ENCODE results near the gene HAX1. TPM values are rescaled to one million over a fixed set of nuclear protein-coding genes. Genes with fewer than 3 reads are reported as not detected.
"Not testable (repeated sequence)": the region's sequence is repeated elsewhere in the genome, so short reads cannot be mapped to it uniquely, and the experiment has no call there.

Gene HAX1
- total RNA-seq, 2 experiments from 2014 or later: 110 to 119 TPM

DNA sequence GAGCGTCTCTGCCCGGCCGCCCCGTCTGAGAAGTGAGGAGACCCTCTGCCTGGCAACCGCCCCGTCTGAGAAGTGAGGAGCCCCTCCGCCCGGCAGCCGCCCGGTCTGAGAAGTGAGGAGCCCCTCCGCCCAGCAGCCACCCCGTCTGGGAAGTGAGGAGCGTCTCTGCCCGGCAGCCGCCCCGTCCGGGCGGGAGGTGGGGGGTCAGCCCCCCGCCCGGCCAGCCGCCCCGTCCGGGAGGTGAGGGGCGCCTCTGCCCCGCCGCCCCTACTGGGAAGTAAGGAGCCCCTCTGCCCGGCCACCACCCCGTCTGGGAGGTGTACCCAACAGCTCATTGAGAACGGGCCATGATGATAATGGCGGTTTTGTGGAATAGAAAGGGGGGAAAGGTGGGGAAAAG lies 15.2 kb downstream of the HAX1 start:
- ATAC-seq; H3K36me3 Mint-ChIP-seq (ENCODE audit: low read depth); H3K9me3 Mint-ChIP-seq (ENCODE audit: insufficient read depth); H3K27ac Mint-ChIP-seq; POLR2A ChIA-PET; CTCF ChIA-PET; H3K4me1 Mint-ChIP-seq (ENCODE audit: low read depth); H3K4me3 Mint-ChIP-seq; DNase-seq; H3K27me3 Mint-ChIP-seq (ENCODE audit: low read depth): not testable (repeated sequence)

DNA sequence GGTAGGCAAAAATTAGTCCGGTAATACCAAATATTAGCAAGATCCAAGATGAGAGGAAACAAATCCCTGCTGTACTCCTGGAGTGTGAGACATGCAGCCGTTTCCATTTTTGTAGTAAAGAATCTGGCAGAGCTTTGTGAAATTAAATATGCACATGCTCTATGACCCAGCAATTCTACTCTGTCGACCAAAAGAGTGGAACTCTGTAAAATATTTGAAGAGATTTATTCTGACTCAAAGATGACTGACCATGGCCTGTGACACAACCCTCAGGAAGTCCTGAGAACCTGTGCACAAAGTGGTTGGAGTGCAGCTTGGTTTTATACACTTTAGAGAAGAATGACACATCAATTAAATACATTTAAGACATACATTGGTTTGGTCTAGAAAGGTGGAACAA lies 16.2 kb downstream of the HAX1 start:
- no peaks in the 10 kb centered on the region for H3K4me1 Mint-ChIP-seq (ENCODE audit: low read depth)
- ChIA-PET CTCF (interaction anchor here (1.1 to 1.4 kb wide), 2 partner anchors 12 to 16 kb away, joined by 3 read pairs; no protein-coding TSS in a partner anchor), POLR2A (no interaction called here)

DNA sequence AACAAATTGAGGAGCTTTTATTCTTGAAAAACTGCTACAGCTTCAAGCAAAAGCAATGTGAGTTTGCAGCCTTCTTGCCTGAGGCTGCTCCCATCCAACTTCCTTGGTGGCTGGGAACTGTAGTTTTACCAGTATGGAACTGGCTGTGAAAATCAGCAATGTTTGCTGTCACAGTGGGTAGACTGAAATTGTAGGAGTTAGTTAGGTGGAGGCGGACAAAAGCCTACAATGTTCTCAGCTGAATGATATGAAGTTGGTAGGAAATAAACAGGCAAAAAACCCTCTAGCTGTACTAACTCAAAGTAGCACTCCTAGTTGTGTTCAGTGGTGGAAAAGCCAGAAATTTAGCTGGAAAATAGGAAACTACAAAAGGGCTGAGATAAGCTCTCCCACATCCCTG lies 18.5 kb downstream of the HAX1 start:
- no peak for DNase-seq
- ATAC-seq: no peak
- peaks cover 7% of the 10 kb centered on the region for H3K36me3 Mint-ChIP-seq (ENCODE audit: low read depth)
- no peak overlapping the region for H3K27ac Mint-ChIP-seq
- no peaks in the 10 kb centered on the region for H3K4me1 Mint-ChIP-seq (ENCODE audit: low read depth)
- H3K9me3 Mint-ChIP-seq (ENCODE audit: insufficient read depth): peaks cover 14% of the 10 kb centered on the region
- H3K4me3 Mint-ChIP-seq: no peak overlapping the region
- ChIA-PET POLR2A (interaction anchor here (0.6 kb wide), 2 partner anchors 96 to 178 kb away, joined by 3 to 4 read pairs; no protein-coding TSS in a partner anchor), CTCF (interaction anchor here (0.6 to 3.1 kb wide), 3 partner anchors 35 to 190 kb away, joined by 3 to 10 read pairs (median 3); no protein-coding TSS in a partner anchor)
- peaks cover 7% of the 10 kb centered on the region for H3K27me3 Mint-ChIP-seq (ENCODE audit: low read depth)

More for the DNA sequence above, 16.2 kb downstream of the HAX1 start:
- peaks cover 2% of the 10 kb centered on the region for H3K36me3 Mint-ChIP-seq (ENCODE audit: low read depth)
- peaks cover 7% of the 10 kb centered on the region for H3K27me3 Mint-ChIP-seq (ENCODE audit: low read depth)
- H3K4me3 Mint-ChIP-seq: no peak overlapping the region
- H3K9me3 Mint-ChIP-seq (ENCODE audit: insufficient read depth): peaks cover 4% of the 10 kb centered on the region
- DNase-seq (no peak), ATAC-seq (no peak)
- no peak overlapping the region for H3K27ac Mint-ChIP-seq

DNA sequence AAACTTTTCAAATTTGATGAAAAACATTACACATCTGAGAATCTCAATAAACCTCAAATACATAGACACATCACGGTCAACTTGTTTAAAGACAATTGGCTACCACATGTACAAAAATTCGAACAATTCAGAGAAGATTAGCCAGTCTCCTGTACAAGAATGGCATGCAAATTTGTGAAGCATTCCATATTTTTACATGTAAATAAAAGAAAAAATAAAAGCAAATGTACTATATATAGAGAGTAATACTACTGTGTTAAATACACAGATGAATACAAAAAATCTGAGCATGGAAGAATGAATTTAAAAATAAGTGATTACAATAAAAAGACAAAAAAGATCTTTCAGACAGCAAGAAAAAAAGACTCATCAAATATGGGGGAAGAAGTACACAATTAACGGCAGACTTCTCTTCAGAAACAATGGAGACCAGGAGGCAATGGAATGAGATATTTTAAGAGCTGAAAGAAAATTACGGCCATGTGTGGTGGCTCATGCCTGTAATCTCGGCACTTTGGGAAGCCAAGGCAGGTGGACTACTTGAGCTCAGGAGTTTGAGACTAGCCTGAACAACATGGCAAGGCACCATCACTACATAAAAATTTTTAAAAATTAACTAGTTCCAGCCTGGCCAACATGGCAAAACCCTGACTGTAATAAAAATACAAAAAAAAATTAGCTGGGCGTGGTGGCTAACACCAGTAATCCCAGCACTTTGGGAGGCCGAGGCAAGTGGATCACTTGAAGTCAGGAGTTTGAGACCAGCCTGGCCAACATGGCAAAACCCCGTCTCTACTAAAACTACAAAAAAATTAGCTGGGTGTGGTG lies 23.2 kb downstream of the HAX1 start:
- Mint-ChIP-seq H3K4me1 (ENCODE audit: low read depth) (no peaks in the 10 kb centered on the region), H3K27me3 (ENCODE audit: low read depth) (peaks cover 9% of the 10 kb centered on the region), H3K36me3 (ENCODE audit: low read depth) (peaks cover 8% of the 10 kb centered on the region), H3K4me3 (no peak overlapping the region), H3K9me3 (ENCODE audit: insufficient read depth) (peaks cover 18% of the 10 kb centered on the region), H3K27ac (no peak overlapping the region)
- ATAC-seq (no peak), DNase-seq (no peak)
- ChIA-PET POLR2A (interaction anchor here (0.6 kb wide), 1 partner anchor 475 kb away, joined by 5 read pairs; no protein-coding TSS in a partner anchor), CTCF (interaction anchor here (1.6 kb wide), 1 partner anchor 28 kb away, joined by 3 read pairs; no protein-coding TSS in a partner anchor)

DNA sequence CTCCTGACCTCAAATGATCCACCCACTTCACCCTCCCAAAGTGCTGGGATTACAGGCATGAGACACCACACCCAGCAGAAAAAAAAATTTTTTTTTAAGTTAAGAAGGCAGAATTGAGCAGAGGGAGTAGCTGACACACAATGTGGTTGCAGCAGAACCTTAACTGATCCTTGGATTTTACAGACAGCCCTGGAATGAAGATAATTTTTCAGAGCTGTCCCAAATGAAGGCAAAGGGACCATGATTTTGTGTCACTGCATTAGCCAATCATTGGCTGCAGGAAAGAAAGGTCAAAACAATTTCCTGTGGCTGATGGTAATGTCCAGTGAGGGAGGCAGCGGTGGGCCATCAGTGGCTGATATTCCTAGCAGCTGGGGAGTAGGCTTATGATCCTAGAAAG lies 29.2 kb downstream of the HAX1 start:
- Mint-ChIP-seq H3K36me3 (ENCODE audit: low read depth) (peaks cover 1% of the 10 kb centered on the region), H3K27me3 (ENCODE audit: low read depth) (peaks cover 2% of the 10 kb centered on the region), H3K4me3 (no peak overlapping the region), H3K4me1 (ENCODE audit: low read depth) (no peaks in the 10 kb centered on the region), H3K9me3 (ENCODE audit: insufficient read depth) (peaks cover 3% of the 10 kb centered on the region), H3K27ac (no peak overlapping the region)
- no peak for DNase-seq
- POLR2A ChIA-PET: no interaction called here
- CTCF ChIA-PET: interaction anchor here (1.7 kb wide), 1 partner anchor 23 kb away, joined by 7 read pairs; no protein-coding TSS in a partner anchor
- no peak for ATAC-seq

DNA sequence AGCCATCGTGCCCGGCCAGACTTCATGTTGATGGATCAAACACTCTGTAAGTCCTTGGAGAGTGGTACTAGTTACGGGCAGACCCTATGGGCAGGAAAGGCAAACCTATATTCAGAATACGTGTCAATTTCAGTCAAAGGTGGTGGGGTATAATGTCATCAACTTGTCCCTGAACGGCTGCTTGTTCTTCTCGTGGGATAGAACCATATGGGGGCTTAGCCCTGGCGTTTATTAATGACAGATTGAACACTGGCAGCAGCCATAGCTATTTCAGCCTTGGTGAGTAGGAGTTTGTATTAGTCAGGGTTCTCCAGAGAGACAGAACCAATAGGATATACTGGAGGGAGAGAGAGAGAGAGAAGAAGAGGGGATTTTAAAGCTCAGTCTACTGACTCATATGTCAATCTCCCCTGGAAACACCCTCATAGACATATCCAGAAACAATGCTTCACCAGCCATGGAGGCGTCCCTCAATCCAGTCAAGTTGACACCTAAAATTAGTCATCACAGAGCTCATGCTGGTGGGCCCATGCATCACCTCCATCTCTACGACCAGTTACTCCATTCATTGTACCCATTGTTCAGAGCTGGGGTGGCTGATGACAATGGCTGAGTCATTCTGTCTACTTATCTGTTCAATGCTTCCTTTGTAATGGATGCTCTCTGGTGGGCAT lies 32.4 kb downstream of the HAX1 start:
- ChIA-PET CTCF (interaction anchor here (0.8 to 3.2 kb wide), 2 partner anchors 30 to 34 kb away, joined by 3 to 10 read pairs; no protein-coding TSS in a partner anchor), POLR2A (no interaction called here)
- H3K4me3 Mint-ChIP-seq: no peak overlapping the region
- H3K27ac Mint-ChIP-seq: no peak overlapping the region
- no peaks in the 10 kb centered on the region for H3K4me1 Mint-ChIP-seq (ENCODE audit: low read depth)
- H3K27me3 Mint-ChIP-seq (ENCODE audit: low read depth): no peaks in the 10 kb centered on the region
- no peaks in the 10 kb centered on the region for H3K36me3 Mint-ChIP-seq (ENCODE audit: low read depth)
- H3K9me3 Mint-ChIP-seq (ENCODE audit: insufficient read depth): no peaks in the 10 kb centered on the region
- no peak for ATAC-seq
- no peak for DNase-seq

DNA sequence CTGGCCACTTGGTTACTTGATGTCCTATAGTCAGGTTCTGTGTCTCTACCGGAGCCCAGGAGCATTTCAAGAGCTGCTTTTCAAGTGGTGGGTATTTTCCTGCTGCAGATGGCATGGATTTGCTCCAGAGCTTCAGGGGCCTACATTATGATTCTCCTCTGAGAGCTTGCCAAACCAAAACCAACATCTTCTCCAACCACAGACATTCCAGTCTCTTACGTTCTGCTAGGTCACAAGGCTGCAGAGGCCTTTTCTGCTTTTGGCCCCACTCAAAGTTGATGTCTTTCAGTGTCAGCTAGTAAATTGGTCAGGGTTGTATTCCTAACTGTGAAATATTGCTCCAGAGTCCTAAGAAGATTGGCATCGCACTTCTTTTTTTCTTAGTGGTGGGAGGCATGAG lies 33.7 kb downstream of the HAX1 start:
- ChIA-PET POLR2A (no interaction called here), CTCF (interaction anchor here (0.7 to 3.2 kb wide), 3 partner anchors 15 to 29 kb away, joined by 3 to 10 read pairs (median 4); partner anchors contain the start of gene AQP10)
- Mint-ChIP-seq H3K27me3 (ENCODE audit: low read depth) (no peaks in the 10 kb centered on the region), H3K4me1 (ENCODE audit: low read depth) (no peaks in the 10 kb centered on the region), H3K36me3 (ENCODE audit: low read depth) (no peaks in the 10 kb centered on the region), H3K4me3 (no peak overlapping the region), H3K27ac (no peak overlapping the region), H3K9me3 (ENCODE audit: insufficient read depth) (no peaks in the 10 kb centered on the region)
- DNase-seq (no peak), ATAC-seq (no peak)

DNA sequence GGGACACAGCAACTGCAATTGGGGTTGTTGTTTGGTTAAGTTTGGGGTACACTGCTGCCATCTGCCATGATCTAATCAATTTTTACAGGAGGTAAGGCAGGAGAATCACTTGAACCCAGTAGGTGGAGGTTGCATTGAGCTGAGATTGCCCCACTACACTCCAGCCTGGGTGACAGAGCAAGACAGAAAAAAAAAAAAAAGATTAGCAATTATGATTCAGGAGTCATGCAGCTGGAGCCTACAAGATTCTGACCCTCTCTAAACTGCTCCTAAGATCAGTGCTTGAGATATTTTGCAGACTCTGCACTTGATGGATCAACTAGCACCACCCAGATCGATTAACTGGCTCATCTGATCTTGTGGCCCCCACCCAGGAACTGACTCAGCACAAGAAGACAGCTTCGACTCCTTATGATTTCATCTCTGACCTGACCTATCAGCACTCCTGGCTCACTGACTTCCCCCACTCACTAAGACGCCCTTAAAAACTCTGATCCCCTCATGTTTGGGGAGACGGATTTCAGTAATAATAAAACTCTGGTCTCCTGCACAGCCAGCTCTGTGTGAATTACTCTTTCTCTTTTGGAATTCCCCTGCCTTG lies 35.3 kb downstream of the HAX1 start:
- ATAC-seq; H3K4me1 Mint-ChIP-seq (ENCODE audit: low read depth); H3K9me3 Mint-ChIP-seq (ENCODE audit: insufficient read depth); DNase-seq; H3K27ac Mint-ChIP-seq; POLR2A ChIA-PET; H3K4me3 Mint-ChIP-seq; H3K36me3 Mint-ChIP-seq (ENCODE audit: low read depth); H3K27me3 Mint-ChIP-seq (ENCODE audit: low read depth): not testable (repeated sequence)
- CTCF ChIA-PET: interaction anchor here (1.1 to 3.2 kb wide), 3 partner anchors 19 to 239 kb away, joined by 3 to 10 read pairs (median 3); no protein-coding TSS in a partner anchor

DNA sequence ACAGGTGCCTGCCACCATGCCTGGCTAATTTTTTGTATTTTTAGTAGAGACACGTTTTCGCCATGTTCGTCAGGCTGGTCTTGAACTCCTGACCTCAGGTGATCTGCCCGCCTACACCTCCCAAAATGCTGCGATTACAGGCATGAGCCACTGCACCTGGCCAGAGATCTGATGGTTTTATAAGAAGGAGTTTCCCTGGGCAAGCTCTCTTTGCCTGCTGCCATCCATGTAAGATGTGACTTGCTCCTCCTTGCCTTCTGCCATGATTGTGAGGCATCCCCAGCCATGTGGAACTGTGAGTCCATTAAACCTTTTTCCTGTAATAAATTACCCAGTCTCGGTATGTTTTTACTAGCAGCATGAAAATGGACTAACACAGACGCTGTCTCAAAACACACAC lies 36.7 kb downstream of the HAX1 start:
- H3K4me1 Mint-ChIP-seq (ENCODE audit: low read depth); POLR2A ChIA-PET; ATAC-seq; H3K27me3 Mint-ChIP-seq (ENCODE audit: low read depth); DNase-seq; H3K36me3 Mint-ChIP-seq (ENCODE audit: low read depth); H3K4me3 Mint-ChIP-seq; H3K27ac Mint-ChIP-seq; H3K9me3 Mint-ChIP-seq (ENCODE audit: insufficient read depth): not testable (repeated sequence)
- CTCF ChIA-PET: interaction anchor here (0.6 kb wide), 1 partner anchor 667 kb away, joined by 3 read pairs; no protein-coding TSS in a partner anchor

DNA sequence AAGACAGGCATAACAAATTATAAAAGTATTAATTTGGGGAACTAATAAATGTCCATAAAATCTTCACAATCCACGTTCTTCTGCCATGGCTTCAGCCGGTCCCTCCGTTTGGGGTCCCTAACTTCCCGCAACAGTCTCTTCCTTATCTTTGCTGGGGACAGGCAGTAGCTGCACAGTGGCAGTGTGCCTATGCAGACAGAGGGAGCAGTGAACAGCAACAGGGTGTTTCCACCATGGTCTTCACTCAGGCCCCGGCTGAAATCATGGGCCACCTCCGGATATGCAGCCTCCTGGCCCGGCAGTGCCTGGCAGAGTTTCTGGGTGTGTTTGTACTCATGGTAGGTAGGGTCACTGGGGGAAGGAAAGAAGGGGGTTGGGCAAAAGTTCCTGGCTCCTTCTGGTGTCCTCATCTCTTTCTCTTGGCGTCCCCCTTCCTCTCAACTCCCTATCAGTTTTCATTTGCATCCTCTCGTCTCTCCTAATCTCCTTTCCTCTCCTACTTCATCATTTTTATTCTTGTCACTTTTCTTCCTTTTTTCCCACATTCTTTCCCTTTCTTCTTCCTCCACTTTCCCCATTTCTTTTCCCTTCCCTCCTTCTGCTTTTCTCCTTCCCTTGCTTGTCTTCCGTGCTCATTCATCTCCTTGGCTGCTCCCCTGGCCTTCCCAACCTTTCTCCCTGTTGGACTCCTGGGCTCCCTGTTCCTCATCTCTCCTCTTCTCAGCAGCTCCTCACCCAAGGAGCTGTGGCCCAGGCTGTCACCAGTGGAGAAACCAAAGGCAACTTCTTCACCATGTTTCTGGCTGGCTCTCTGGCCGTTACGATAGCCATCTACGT lies 40.0 kb downstream of the HAX1 start:
- ATAC-seq; DNase-seq; H3K27me3 Mint-ChIP-seq (ENCODE audit: low read depth); H3K4me1 Mint-ChIP-seq (ENCODE audit: low read depth); POLR2A ChIA-PET; H3K36me3 Mint-ChIP-seq (ENCODE audit: low read depth); H3K4me3 Mint-ChIP-seq; H3K27ac Mint-ChIP-seq; H3K9me3 Mint-ChIP-seq (ENCODE audit: insufficient read depth): not testable (repeated sequence)
- CTCF ChIA-PET: interaction anchor here (1.0 kb wide), 2 partner anchors 12 to 23 kb away, joined by 3 to 4 read pairs; no protein-coding TSS in a partner anchor

DNA sequence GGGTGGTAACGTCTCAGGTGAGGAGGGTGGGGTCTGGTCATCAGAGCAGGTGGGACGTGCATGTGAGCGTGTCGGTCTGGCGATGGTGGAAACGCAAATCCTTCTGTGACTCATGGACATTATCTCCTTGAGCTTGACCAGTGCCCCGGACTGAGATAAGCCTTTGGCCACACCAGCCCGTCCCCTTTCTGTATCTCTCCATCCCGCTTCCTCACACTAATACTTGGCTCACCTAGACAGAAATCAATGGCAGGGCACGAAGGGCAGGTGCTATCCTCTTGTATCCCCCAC lies 40.6 kb downstream of the HAX1 start:
- ChIA-PET POLR2A (no interaction called here), CTCF (interaction anchor here (0.6 kb wide), 1 partner anchor 31 kb away, joined by 3 read pairs; no protein-coding TSS in a partner anchor)
- no peaks in the 10 kb centered on the region for H3K36me3 Mint-ChIP-seq (ENCODE audit: low read depth)
- no peaks in the 10 kb centered on the region for H3K4me1 Mint-ChIP-seq (ENCODE audit: low read depth)
- no peak overlapping the region for H3K4me3 Mint-ChIP-seq
- ATAC-seq (no peak), DNase-seq (no peak)
- H3K27ac Mint-ChIP-seq: no peak overlapping the region
- H3K9me3 Mint-ChIP-seq (ENCODE audit: insufficient read depth): peaks cover 10% of the 10 kb centered on the region
- peaks cover 8% of the 10 kb centered on the region for H3K27me3 Mint-ChIP-seq (ENCODE audit: low read depth)

Data from activated CD8-positive, alpha-beta T cell treated with anti-CD3 and anti-CD28 coated beads, Interleukin-2, amount 10 ng/mL, durations not matched to agents 7 days and 5 days (primary cell).